OCI-LY3 (cell line): Measurements from ENCODE around the gene MVB12A.

ENCODE experiments used
- CTCF ChIP-seq: fragments of 200-600, 300-600 bp; sonication (generic); IDR thresholded peaks from 2 replicates; pipeline ENCODE4 v1.5.1; 2014; ENCODE audit warnings: antibody characterized with exemption, low read length, low read depth
- EZH2phosphoT487 ChIP-seq: fragments of 200-600 bp; shearing (Covaris generic); IDR thresholded peaks from 2 replicates; pipeline ENCODE4 v1.6.1; 2018; ENCODE audit warnings: antibody characterized with exemption, mixed run types, low read depth

- TF ChIP-seq CTCF (no peak), EZH2phosphoT487 (no peak)
Observed at GRCh38 chr19:17454576-17455071, 34.8 kb downstream of the MVB12A start.
